Endodermal cell (in vitro differentiated cells): ENCODE measurements around the gene NME7. TPM values are rescaled to one million over a fixed set of nuclear protein-coding genes. Genes with fewer than 3 reads are reported as not detected.

ENCODE experiments used
- DNase-seq: peaks from one replicate; pipeline ENCODE4 v3.0.0-alpha.2; 2017
- H3K27ac ChIP-seq: 2 replicates; pipeline ENCODE4 v1.5.1; 2013; ENCODE audit warnings: mild to moderate bottlenecking, low read depth, low read length, moderate library complexity
- H3K27me3 ChIP-seq: 2 replicates; pipeline ENCODE4 v1.6.1; 2013; ENCODE audit warnings: mild to moderate bottlenecking, low read length, moderate library complexity; ENCODE audit not compliant: insufficient read depth, control insufficient read depth, poor library complexity, severe bottlenecking
- H3K36me3 ChIP-seq: 2 replicates; pipeline ENCODE4 v1.7.0; 2013; ENCODE audit warnings: mild to moderate bottlenecking, low read length, moderate library complexity; ENCODE audit not compliant: control insufficient read depth, insufficient read depth
- H3K4me1 ChIP-seq: one replicate; pipeline ENCODE4 v1.7.0; 2013; ENCODE audit warnings: low read length; ENCODE audit not compliant: control insufficient read depth, insufficient read depth
- H3K4me3 ChIP-seq: 2 replicates; pipeline ENCODE4 v1.5.1; 2013; ENCODE audit warnings: mild to moderate bottlenecking, low read length, moderate library complexity
- H3K9ac ChIP-seq: 2 replicates; pipeline ENCODE4 v1.6.1; 2013; ENCODE audit warnings: mild to moderate bottlenecking, low read length, moderate library complexity; ENCODE audit not compliant: poor library complexity, severe bottlenecking; ENCODE audit errors: extremely low read depth
- H3K9me3 ChIP-seq: 2 replicates; pipeline ENCODE4 v1.6.1; 2013; ENCODE audit warnings: mild to moderate bottlenecking, low read length, moderate library complexity; ENCODE audit not compliant: control insufficient read depth
- H3K27ac Mint-ChIP-seq: 2 replicates; pipeline ENCODE4 v1.8.0; 2020; ENCODE audit warnings: mixed read lengths
- H3K27me3 Mint-ChIP-seq: 2 replicates; pipeline ENCODE4 v1.8.0; 2021; ENCODE audit warnings: mild to moderate bottlenecking, mixed read lengths; ENCODE audit not compliant: insufficient read depth
- H3K36me3 Mint-ChIP-seq: 2 replicates; pipeline ENCODE4 v1.8.0; 2020; ENCODE audit warnings: low read depth, mixed read lengths
- H3K4me1 Mint-ChIP-seq: 2 replicates; pipeline ENCODE4 v1.8.0; 2020; ENCODE audit warnings: mixed read lengths
- H3K4me3 Mint-ChIP-seq: 2 replicates; pipeline ENCODE4 v1.8.0; 2020; ENCODE audit warnings: mild to moderate bottlenecking, moderate library complexity, mixed read lengths
- H3K9me3 Mint-ChIP-seq: 2 replicates; pipeline ENCODE4 v1.8.0; 2020; ENCODE audit warnings: mild to moderate bottlenecking, mixed read lengths
- WGBS, 2 experiments: methylation state at CpG; one replicate each; pipeline versions ENCODE4 v1.1.5 to v1.1.7; 2013; ENCODE audit warnings: missing lambda C conversion rate in 2 of 2, mixed read lengths in 1 of 2; ENCODE audit not compliant: insufficient coverage in 1 of 2, insufficient read length in 1 of 2; 5-methylcytosine and 5-hydroxymethylcytosine counted together
- total RNA-seq, 2 donors: library from RNA; stranded (reverse); fragmentation: NEBNext Ultra II Directional in 1 of 2; extraction: Animal tissue kit (Norgen Biotek cat#: 25700) in 1 of 2; gene quantifications; 2 replicates in 1 of 2; 3 replicates in 1 of 2; pipeline ENCODE4 v1.2.1, GENCODE V29; 2021
- TF ChIP-seq, protein P1 (sequence below): fragments of 200-600 bp; sonication (generic); conservative IDR thresholded peaks from 2 replicates; pipeline ENCODE4 v1.5.0; 2021; ENCODE audit warnings: antibody characterized with exemption, mild to moderate bottlenecking

Gene NME7
- total RNA-seq, 2 donors from 2014 or later, result 28.1 to 32.3 TPM

DNA sequence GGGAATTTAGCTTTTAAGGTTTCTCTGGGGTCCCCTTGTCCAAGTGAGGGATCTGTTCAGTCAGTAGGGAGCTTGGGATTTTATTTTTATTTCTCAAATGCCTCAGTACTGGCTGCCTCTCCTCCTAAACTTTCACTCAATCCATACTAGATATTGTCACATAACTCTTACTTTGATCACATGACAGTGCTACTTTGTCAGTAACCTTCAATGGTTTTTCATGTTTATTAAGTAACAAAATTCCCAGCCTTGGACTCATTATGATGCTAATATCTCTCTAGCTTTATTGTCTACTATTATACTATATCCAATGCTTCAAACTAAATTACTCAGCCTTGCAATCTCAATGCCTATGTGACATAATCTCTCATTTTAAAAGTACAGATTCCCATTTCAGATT, 163.4 kb downstream of the NME7 start:
- Histone ChIP-seq H3K9me3 (no peaks in the 10 kb centered on the region), H3K9ac (no peak overlapping the region), H3K27ac (no peak overlapping the region), H3K36me3 (no peaks in the 10 kb centered on the region), H3K4me1 (no peaks in the 10 kb centered on the region), H3K27me3 (no peaks in the 10 kb centered on the region), H3K4me3 (no peak overlapping the region)
- no peak for DNase-seq
- Mint-ChIP-seq H3K4me1 (peaks cover 10% of the 10 kb centered on the region), H3K9me3 (no peaks in the 10 kb centered on the region), H3K4me3 (no peak overlapping the region), H3K27ac (no peak overlapping the region), H3K36me3 (no peaks in the 10 kb centered on the region), H3K27me3 (no peaks in the 10 kb centered on the region)
- TF ChIP-seq, protein P1, sequence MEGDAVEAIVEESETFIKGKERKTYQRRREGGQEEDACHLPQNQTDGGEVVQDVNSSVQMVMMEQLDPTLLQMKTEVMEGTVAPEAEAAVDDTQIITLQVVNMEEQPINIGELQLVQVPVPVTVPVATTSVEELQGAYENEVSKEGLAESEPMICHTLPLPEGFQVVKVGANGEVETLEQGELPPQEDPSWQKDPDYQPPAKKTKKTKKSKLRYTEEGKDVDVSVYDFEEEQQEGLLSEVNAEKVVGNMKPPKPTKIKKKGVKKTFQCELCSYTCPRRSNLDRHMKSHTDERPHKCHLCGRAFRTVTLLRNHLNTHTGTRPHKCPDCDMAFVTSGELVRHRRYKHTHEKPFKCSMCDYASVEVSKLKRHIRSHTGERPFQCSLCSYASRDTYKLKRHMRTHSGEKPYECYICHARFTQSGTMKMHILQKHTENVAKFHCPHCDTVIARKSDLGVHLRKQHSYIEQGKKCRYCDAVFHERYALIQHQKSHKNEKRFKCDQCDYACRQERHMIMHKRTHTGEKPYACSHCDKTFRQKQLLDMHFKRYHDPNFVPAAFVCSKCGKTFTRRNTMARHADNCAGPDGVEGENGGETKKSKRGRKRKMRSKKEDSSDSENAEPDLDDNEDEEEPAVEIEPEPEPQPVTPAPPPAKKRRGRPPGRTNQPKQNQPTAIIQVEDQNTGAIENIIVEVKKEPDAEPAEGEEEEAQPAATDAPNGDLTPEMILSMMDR, result no peak

DNA sequence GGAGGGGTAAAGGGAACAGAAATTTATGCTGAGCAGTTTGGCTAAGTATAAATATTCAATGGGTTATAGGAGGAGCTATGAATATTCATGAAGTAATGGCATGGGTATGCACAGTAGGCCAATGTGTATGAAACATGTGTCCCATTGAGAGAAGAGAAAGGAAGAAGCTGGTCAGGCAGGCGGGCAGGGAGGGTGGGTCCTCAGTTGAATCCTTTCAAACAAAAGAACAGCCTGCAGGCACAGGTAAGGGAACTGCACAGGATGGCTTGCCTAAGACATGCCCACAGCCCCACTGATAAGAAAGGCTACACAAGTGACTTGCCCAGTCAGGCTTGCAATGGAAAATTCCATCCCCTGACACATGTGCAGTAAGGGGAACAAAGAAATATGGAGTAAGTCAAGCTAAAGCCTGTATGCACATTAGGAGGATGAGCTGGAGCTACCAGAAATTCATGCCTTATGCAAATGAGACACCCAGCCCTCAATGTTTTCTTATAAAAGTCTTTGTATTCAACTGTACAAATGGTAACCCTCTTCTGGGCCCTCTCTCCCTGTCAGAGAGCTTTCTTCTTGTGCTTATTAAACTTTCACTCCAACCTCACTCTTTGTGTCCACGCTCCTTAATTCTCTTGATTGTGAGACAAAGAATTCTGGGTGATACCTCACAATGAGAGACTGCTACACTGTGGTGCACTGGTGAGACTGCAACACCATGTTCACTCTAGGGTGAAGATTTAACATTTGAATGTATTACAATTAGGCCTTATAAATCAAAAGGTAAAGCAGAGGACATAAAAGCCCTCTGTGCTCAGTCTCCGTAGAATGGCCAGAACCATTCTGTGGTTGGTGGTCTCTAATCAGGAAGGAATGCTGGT, 164.6 kb downstream of the NME7 start:
- Mint-ChIP-seq H3K4me3 (no peak overlapping the region), H3K27me3 (no peaks in the 10 kb centered on the region), H3K36me3 (no peaks in the 10 kb centered on the region), H3K4me1 (peaks cover 10% of the 10 kb centered on the region), H3K27ac (no peak overlapping the region), H3K9me3 (no peaks in the 10 kb centered on the region)
- TF ChIP-seq, protein P1, result no peak
- DNase-seq, result no peak
- 85 to 90% methylated on average over 3 of the region's 3 CpGs for WGBS, 2 experiments
- no peaks in the 10 kb centered on the region for H3K4me1 ChIP-seq
- H3K9ac ChIP-seq, result no peak overlapping the region
- no peak overlapping the region for H3K27ac ChIP-seq
- peaks cover under 1% of the 10 kb centered on the region for H3K9me3 ChIP-seq
- H3K27me3 ChIP-seq, result no peaks in the 10 kb centered on the region
- no peak overlapping the region for H3K4me3 ChIP-seq
- no peaks in the 10 kb centered on the region for H3K36me3 ChIP-seq

DNA sequence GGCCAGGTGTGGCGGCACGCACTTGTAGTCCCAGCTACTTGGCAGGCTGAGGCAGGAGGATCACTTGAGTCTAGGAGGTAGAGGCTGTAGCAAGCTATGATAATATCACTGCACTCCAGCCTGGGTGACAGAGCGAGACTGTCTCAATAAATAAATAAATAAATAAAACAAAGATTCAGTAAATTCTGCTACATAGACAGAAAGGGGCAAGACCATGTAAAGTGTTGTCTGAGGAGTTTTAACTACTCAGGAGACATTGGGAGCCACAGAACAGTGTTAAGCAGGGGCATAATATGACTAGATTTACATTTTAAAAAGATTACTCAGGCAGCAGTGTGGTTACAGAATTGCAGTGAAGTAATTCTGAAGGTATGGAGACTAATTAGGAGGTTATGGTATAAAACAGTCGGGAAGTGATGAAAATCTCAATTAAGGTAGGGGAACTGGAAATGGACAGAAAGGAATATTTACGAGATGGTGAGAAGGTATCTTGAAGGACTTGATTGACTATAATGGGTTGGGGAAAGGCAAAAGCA, 166.4 kb downstream of the NME7 start:
- peaks cover 9% of the 10 kb centered on the region for H3K9me3 ChIP-seq
- Mint-ChIP-seq H3K4me1 (peaks cover 10% of the 10 kb centered on the region), H3K36me3 (peaks cover 5% of the 10 kb centered on the region), H3K27ac (no peak overlapping the region), H3K27me3 (no peaks in the 10 kb centered on the region), H3K9me3 (peaks cover 8% of the 10 kb centered on the region), H3K4me3 (no peak overlapping the region)
- no peaks in the 10 kb centered on the region for H3K36me3 ChIP-seq
- H3K9ac ChIP-seq, result no peak overlapping the region
- H3K4me3 ChIP-seq, result no peak overlapping the region
- no peaks in the 10 kb centered on the region for H3K4me1 ChIP-seq
- H3K27me3 ChIP-seq, result no peaks in the 10 kb centered on the region
- H3K27ac ChIP-seq, result no peak overlapping the region
- DNase-seq, result no peak
- 92 to 96% methylated on average over 4 to 5 of the region's 5 CpGs for WGBS, 2 experiments
- TF ChIP-seq, protein P1, result no peak
